NB4 (cell line): ENCODE results near the gene ACBD6.
A peak's percentile ranks its signal among the peaks of the same experiment; 100 is the strongest.

Experiments used
- DNase-seq: peaks from one replicate; pipeline ENCODE4 v3.0.0; 2010; ENCODE audit warnings: low read depth
- H3K4me3 ChIP-seq: one replicate; pipeline ENCODE4 v1.5.1; 2011; ENCODE audit warnings: mild to moderate bottlenecking, low read depth, low read length, moderate library complexity
- CTCF ChIP-seq: IDR thresholded peaks from one replicate; pipeline ENCODE4 v1.5.1; 2012; ENCODE audit warnings: low read depth, low read length
- MAX ChIP-seq: IDR thresholded peaks from 2 replicates; pipeline ENCODE4 v1.6.1; 2011; ENCODE audit warnings: low read depth, low read length
- MYC ChIP-seq: IDR thresholded peaks from 2 replicates; pipeline ENCODE4 v1.6.1; 2011; ENCODE audit warnings: low read depth, low read length
- POLR2A ChIP-seq: IDR thresholded peaks from 2 replicates; pipeline ENCODE4 v1.6.1; 2011; ENCODE audit warnings: mild to moderate bottlenecking; ENCODE audit not compliant: insufficient read length; ENCODE audit errors: extremely low read depth

ACBD6 gene

GRCh38 chr1:180376253-180376652 is 126.1 kb downstream of the ACBD6 start:
- H3K4me3 ChIP-seq, result no peak overlapping the region
- TF ChIP-seq POLR2A (no peak), MAX (no peak), MYC (no peak), CTCF (no peak)
- DNase-seq, result no peak

GRCh38 chr1:180372728-180373127 is 129.6 kb downstream of the ACBD6 start:
- TF ChIP-seq CTCF, result no peak
- TF ChIP-seq MAX, result no peak
- TF ChIP-seq POLR2A, result no peak
- TF ChIP-seq MYC, result no peak
- no peak for DNase-seq
- no peak overlapping the region for H3K4me3 ChIP-seq

- no peak for TF ChIP-seq MAX
- DNase-seq, result no peak
- H3K4me3 ChIP-seq, result no peak overlapping the region
These were observed 131.8 kb downstream of the ACBD6 start for GRCh38 chr1:180370597-180370996.

- TF ChIP-seq MYC, result no peak
- TF ChIP-seq CTCF, result no peak
- no peak for TF ChIP-seq MAX
- no peak for TF ChIP-seq POLR2A
- no peak overlapping the region for H3K4me3 ChIP-seq
- no peak for DNase-seq
These were observed 132.2 kb downstream of the ACBD6 start for GRCh38 chr1:180370188-180370587.

- H3K4me3 ChIP-seq, result no peak overlapping the region
- no peak for DNase-seq
- no peak for TF ChIP-seq POLR2A
- no peak for TF ChIP-seq MAX
- no peak for TF ChIP-seq MYC
- TF ChIP-seq CTCF, result no peak
These were observed 133.3 kb downstream of the ACBD6 start for GRCh38 chr1:180369061-180369460.

- TF ChIP-seq MYC (no peak), MAX (no peak)
- H3K4me3 ChIP-seq, result no peak overlapping the region
- no peak for DNase-seq
These were observed 135.9 kb downstream of the ACBD6 start for GRCh38 chr1:180366371-180367068.

GRCh38 chr1:180365039-180365438 is 137.3 kb downstream of the ACBD6 start:
- H3K4me3 ChIP-seq, result no peak overlapping the region
- DNase-seq, result peak; percentile 36
- TF ChIP-seq MYC, result no peak
- TF ChIP-seq CTCF, result peak; percentile 16
- TF ChIP-seq POLR2A, result no peak
